DMS 273 (cell line): ENCODE data around the gene ERCC2.

ENCODE experiments used
- DNase-seq: peaks from one replicate; lab custom pipeline; 2025; ENCODE audit not compliant: unreplicated experiment; lab: John Stamatoyannopoulos, UW

ERCC2 gene

DNA sequence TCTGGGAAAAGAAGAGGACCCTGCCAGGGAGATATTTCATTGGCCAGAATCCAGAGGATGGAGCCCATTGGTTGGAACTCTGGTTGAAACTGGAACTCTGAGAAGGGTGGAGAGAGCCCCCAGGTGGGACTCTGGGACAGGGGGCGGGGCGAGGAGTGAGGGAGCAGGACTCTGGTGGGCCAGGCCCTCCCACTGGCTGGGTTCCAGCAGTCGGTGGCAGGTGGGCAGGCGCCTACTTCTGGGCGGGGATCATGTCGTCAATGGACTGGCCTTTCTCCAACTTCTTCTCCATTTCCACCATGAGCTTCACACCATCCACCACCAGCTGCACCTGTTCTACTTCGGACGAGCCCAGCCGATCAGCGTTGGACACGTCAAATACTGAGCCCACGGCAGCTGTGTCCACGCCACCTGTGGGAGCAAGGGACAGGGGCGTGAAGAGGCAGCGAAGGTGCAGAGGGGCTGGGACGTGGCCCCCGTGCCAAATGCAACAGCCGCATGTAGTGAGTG is 63.8 kb downstream of the ERCC2 start:
- peak; percentile 77 for DNase-seq

- no peak for DNase-seq
These were observed 64.3 kb downstream of the ERCC2 start for GRCh38 chr19:45306040-45306439.

DNA sequence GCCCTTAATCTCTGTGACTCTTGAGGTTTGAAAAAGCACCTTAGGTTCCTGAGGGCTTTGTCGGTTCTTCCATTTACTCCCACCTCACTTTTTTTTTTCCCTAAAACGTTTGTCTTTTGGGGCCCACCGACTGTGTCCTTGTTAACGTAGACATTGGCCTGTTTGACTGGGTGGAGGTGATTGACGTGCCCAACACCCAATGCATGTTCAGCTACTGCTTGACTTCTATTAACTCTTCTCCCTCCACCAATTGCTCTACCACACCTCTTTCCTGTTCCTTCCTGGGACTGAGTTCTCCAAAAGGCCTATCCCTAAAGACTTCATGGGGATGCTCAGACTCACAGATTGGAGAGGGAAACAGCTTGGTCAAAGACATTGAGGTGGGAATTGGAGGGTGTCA is 65.0 kb downstream of the ERCC2 start:
- no peak for DNase-seq

GRCh38 chr19:45305007-45305406 is 65.4 kb downstream of the ERCC2 start:
- no peak for DNase-seq

- no peak for DNase-seq
These were observed 66.0 kb downstream of the ERCC2 start for GRCh38 chr19:45304141-45304926.

DNA sequence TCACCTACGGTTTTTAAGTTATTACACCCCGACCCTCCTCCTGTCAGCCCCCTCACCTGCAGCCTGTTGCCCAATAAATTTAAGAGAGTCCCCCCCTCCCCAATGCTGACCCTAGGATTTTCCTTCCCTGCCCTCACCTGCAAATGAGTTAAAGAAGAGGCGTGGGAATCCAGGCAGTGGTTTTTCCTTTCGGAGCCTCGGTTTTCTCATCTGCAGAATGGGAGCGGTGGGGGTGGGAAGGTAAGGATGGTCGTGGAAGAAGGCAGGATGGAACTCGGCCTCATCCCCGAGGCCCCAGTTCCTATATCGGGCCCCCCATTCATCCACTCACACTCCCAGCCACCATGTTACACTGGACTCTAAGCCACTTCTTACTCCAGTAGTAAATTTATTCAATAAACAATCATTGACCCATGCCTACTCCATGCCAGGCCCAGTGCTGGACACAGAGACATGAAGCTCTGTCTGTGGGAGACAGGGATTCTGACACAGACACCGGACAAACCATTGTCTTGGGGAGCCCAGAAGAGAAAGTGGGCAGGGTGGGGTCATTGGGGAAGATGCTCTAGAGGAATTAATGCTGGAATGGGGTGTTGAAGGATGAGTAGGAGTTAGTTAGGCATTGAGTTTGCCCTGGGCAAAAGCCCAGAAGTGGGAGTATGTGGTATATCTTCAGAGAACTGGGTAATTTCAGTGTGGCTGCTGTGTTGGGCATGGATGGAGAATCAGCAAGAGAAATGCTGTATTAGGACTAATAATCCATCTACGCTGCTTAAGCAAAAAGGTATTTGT is 66.9 kb downstream of the ERCC2 start:
- no peak for DNase-seq

DNA sequence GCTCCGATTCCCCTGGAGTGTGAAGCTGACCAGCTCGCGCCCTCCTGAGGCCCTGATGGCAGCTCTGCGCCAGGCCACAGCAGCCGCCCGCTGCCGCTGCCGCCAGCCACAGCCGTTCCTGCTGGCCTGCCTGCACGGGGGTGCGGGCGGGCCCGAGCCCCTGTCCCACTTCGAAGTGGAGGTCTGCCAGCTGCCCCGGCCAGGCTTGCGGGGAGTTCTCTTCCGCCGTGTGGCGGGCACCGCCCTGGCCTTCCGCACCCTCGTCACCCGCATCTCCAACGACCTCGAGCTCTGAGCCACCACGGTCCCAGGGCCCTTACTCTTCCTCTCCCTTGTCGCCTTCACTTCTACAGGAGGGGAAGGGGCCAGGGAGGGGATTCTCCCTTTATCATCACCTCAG is 68.0 kb downstream of the ERCC2 start:
- no peak for DNase-seq
